Right cardiac atrium (tissue), 5 donors: ENCODE results near the gene FRMD8. TPM values are rescaled to one million over a fixed set of nuclear protein-coding genes. Genes with fewer than 3 reads are reported as not detected.

Source experiments
- ATAC-seq, 2 donors: fragments of 200-7000 bp; cut with Tn5 transposase; one replicate each; pipeline versions ENCODE4 v1.8.0 to v1.9.1; 2020; ENCODE audit warnings: moderate library complexity in 2 of 2, mild to moderate bottlenecking in 1 of 2
- DNase-seq, 3 donors: peaks; one replicate each; pipeline ENCODE4 v3.0.0-alpha.2; 2020
- H3K27ac ChIP-seq: one replicate; pipeline ENCODE4 v1.5.1; 2013; ENCODE audit warnings: mild to moderate bottlenecking, low read length, control low read depth, moderate library complexity
- H3K27me3 ChIP-seq: one replicate; pipeline ENCODE4 v1.6.1; 2013; ENCODE audit not compliant: control insufficient read depth, insufficient read depth
- H3K4me1 ChIP-seq: one replicate; pipeline ENCODE4 v1.6.1; 2013; ENCODE audit warnings: low read length; ENCODE audit not compliant: control insufficient read depth, insufficient read depth
- H3K4me3 ChIP-seq: one replicate; pipeline ENCODE4 v1.5.1; 2013; ENCODE audit warnings: low read length, control low read depth
- H3K9me3 ChIP-seq: one replicate; pipeline ENCODE4 v1.6.1; 2013; ENCODE audit warnings: low read length; ENCODE audit not compliant: control insufficient read depth
- WGBS: extraction: QIAGEN DNeasy Blood & Tissue Kit; methylation state at CpG from one replicate; pipeline ENCODE4 v1.1.7; 2013; 5-methylcytosine and 5-hydroxymethylcytosine counted together
- intact Hi-C, 4 donors: fragments of 100-400 bp; cut with DNase I; formaldehyde crosslinking; loops; one replicate each; pipeline versions ENCODE4 v1.11.0 to v1.14.0; 2022 to 2023
- polyA plus RNA-seq: library from polyadenylated mRNA; stranded (reverse); fragments of 200-250 nt; gene quantifications from one replicate; pipeline ENCODE4 v1.2.3, GENCODE V29; 2013
- total RNA-seq, 4 donors: library from RNA; stranded (reverse); fragmentation: NEBNext Ultra II Directional; extraction: Animal tissue kit (Norgen Biotek cat#: 25700); gene quantifications; one replicate each; pipeline ENCODE4 v1.2.1, GENCODE V29; 2021
- donor health status: healthy with polysubstance abuse.
- donor health status: DM: no; HTN: yes; CAD: no.
- donor health status: DM: no; HTN: no; CAD: no.
- donor health status: DM: no; HTN: yes; CAD: no; lungs with severe emphysema.
- donor health status: DM: yes; HTN: yes; CAD: no.

Gene FRMD8
- total and polyA plus RNA-seq, 5 donors, result 9.3 to 16.1 (median 12.7) TPM

DNA sequence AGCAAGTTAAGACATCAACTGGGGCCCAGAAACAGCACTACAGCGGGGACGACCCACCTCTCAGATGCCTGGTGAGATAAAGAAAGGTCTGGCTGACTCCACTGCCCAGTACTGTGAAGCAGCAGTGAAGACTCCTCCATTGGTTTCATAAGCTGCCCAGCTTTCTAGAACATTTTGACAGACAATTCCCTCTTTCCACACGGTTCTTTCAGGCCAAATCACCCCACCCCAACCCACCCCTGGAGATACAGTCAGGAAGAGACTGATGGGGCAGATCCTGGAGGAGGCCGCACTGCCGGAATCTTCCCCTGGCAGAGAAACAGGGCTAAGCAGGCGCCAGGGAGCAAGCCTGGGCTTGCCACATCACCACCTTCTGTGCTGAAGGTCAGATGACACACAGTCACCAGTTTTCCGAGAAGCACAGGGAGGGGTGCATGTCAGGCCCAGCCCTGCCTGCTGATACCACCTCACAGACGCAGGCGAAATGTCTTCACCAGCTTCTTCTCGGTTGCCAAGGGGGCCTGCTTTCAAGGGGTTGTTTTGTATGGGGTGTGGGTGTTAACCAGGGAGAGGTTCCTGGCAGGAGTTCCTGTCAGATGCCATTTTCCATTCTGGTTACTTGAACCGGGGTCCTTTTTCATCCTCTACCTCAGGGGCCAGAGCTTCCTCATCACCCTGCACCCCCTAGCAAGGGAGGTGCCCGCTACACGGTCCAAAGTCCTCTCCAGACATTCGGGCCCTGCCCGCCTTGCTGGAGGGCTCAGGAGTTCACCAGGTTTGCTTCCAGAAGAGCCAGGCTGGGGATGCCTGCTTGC lies 34.7 kb downstream of the FRMD8 start:
- Histone ChIP-seq H3K27ac (peak overlapping the region; percentile 95), H3K4me1 (peaks cover 14% of the 10 kb centered on the region), H3K4me3 (peak overlapping the region; percentile 83), H3K9me3 (no peaks in the 10 kb centered on the region), H3K27me3 (no peaks in the 10 kb centered on the region)
- DNase-seq, result peak; percentile 94 to 97 (median 96)
- peak; percentile 62 to 63 for ATAC-seq
- intact Hi-C loops, result loop anchor here in 1 of 4 donors (5.0 kb wide), 1 partner anchor 76 kb away; the partner anchor contains the start of gene MALAT1
- 3% methylated on average over 15 of the region's 15 CpGs for WGBS

DNA sequence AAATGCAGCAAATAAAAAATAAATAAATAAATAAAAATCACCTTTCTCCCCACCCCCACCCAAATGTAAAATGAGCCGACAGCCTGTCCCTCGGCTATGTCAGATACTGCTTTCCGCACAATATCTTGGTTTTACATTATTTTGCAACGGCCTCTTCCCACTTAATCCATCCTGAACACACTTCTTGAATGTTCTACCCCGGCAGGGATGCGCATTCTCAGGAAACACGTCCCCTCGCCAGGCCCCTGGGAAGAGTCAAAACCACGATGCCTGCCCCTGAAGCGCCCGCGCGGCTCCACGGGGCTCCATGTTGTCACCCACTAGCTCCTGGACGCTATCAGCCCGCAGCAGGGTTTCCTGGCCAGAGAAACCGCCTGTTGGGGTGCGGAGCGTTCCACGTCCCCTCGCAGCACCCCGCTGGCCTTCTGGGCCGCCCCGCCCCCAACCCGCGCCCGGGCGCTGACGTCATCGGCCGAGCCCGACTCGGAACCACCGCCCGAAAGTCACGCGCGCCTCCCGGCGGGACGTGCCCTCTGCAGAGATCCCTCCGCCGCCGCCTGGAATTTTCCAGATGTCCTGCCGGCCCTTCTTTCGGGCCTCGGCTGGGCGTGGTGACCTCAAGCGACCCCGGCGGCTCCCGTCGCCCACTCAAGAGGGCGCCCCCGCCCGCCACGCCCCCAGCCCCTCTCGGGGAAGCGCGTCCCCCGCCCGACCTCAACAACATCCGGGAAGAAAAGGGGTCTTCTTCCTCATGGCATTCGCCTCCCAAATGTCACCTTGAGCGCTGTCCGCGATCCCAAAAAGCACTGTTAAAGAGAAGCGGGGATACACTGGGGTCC lies 35.6 kb downstream of the FRMD8 start:
- under 1% methylated on average over 68 of the region's 68 CpGs for WGBS
- ATAC-seq (peak; percentile 54 to 59), DNase-seq (peak; percentile 99 to 100 (median 99))
- Histone ChIP-seq H3K27me3 (no peaks in the 10 kb centered on the region), H3K4me1 (peaks cover 13% of the 10 kb centered on the region), H3K9me3 (no peaks in the 10 kb centered on the region), H3K4me3 (peak overlapping the region; percentile 83), H3K27ac (peak overlapping the region; percentile 98)
- intact Hi-C loops, result loop anchor here in 2 of 4 donors (2.0 to 5.0 kb wide), 2 partner anchors 75 to 77 kb away; partner anchors contain the start of gene MALAT1 (in 2 of the 2)

DNA sequence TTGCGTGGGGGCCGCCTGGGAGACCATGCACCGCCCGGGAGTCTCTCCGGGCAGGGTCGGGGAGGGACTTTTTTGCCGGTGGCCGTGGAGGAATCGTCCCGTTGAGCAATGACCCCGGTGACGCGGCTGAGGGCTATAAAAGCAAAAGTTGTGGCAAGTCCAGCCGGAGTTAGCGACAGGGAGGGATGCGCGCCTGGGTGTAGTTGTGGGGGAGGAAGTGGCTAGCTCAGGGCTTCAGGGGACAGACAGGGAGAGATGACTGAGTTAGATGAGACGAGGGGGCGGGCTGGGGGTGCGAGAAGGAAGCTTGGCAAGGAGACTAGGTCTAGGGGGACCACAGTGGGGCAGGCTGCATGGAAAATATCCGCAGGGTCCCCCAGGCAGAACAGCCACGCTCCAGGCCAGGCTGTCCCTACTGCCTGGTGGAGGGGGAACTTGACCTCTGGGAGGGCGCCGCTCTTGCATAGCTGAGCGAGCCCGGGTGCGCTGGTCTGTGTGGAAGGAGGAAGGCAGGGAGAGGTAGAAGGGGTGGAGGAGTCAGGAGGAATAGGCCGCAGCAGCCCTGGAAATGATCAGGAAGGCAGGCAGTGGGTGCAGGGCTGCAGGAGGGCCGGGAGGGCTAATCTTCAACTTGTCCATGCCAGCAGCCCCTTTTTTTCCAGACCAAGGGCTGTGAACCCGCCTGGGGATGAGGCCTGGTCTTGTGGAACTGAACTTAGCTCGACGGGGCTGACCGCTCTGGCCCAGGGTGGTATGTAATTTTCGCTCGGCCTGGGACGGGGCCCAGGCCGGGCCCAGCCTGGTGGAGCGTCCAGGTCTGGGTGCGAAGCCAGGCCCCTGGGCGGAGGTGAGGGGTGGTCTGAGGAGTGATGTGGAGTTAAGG lies 36.4 kb downstream of the FRMD8 start, which contains the start of gene NEAT1:
TSS of gene NEAT1 (plus strand) at position 166 of the 883 bp plus-strand sequence.
- H3K4me3 ChIP-seq, result peak within 1 kb of the TSS; percentile 83
- DNase-seq, result peak; percentile 95 to 97 (median 97)
- H3K27me3 ChIP-seq, result no peaks in the 10 kb centered on the region
- WGBS, result under 1% methylated on average over 40 of the region's 40 CpGs
- H3K4me1 ChIP-seq, result peaks cover 9% of the 10 kb centered on the region
- peak within 1 kb of the TSS; percentile 98 for H3K27ac ChIP-seq
- ATAC-seq, result peak; percentile 34 to 48
- H3K9me3 ChIP-seq, result no peaks in the 10 kb centered on the region
- intact Hi-C loops, result loop anchor here in 2 of 4 donors (2.0 to 5.0 kb wide), 2 partner anchors 74 to 76 kb away; partner anchors contain the start of gene MALAT1 (in 2 of the 2)

DNA sequence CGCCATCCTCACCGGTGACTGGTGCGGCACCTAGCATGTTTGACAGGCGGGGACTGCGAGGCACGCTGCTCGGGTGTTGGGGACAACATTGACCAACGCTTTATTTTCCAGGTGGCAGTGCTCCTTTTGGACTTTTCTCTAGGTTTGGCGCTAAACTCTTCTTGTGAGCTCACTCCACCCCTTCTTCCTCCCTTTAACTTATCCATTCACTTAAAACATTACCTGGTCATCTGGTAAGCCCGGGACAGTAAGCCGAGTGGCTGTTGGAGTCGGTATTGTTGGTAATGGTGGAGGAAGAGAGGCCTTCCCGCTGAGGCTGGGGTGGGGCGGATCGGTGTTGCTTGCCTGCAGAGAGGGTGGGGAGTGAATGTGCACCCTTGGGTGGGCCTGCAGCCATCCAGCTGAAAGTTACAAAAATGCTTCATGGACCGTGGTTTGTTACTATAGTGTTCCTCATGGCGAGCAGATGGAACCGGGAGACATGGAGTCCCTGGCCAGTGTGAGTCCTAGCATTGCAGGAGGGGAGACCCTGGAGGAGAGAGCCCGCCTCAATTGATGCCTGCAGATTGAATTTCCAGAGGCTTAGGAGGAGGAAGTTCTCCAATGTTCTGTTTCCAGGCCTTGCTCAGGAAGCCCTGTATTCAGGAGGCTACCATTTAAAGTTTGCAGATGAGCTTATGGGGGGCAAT lies 37.2 kb downstream of the FRMD8 start:
- H3K27me3 ChIP-seq, result no peaks in the 10 kb centered on the region

DNA sequence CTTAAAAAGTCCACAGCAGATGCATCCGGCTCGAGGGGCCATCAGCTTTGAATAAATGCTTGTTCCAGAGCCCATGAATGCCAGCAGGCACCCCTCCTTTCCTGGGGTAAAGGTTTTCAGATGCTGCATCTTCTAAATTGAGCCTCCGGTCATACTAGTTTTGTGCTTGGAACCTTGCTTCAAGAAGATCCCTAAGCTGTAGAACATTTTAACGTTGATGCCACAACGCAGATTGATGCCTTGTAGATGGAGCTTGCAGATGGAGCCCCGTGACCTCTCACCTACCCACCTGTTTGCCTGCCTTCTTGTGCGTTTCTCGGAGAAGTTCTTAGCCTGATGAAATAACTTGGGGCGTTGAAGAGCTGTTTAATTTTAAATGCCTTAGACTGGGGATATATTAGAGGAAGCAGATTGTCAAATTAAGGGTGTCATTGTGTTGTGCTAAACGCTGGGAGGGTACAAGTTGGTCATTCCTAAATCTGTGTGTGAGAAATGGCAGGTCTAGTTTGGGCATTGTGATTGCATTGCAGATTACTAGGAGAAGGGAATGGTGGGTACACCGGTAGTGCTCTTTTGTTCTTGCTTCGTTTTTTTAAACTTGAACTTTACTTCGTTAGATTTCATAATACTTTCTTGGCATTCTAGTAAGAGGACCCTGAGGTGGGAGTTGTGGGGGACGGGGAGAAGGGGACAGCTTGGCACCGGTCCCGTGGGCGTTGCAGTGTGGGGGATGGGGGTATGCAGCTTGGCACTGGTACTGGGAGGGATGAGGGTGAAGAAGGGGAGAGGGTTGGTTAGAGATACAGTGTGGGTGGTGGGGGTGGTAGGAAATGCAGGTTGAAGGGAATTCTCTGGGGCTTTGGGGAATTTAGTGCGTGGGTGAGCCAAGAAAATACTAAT lies 38.0 kb downstream of the FRMD8 start:
- WGBS, result under 1% methylated on average over 18 of the region's 18 CpGs
- intact Hi-C loops, result loop anchor here in 2 of 4 donors (5.0 kb wide), 2 partner anchors 73 to 78 kb away; partner anchors contain the start of gene MALAT1 (in 1 of the 2)
- Histone ChIP-seq H3K4me1 (peaks cover 7% of the 10 kb centered on the region), H3K27me3 (no peaks in the 10 kb centered on the region), H3K4me3 (peak overlapping the region; percentile 83), H3K9me3 (no peaks in the 10 kb centered on the region), H3K27ac (peak overlapping the region; percentile 98)
- DNase-seq, result peak; percentile 53 to 87 (median 82)
- no peak for ATAC-seq

More for the DNA sequence above, 37.2 kb downstream of the FRMD8 start:
- WGBS, result under 1% methylated on average over 19 of the region's 19 CpGs
- DNase-seq (peak; percentile 37 to 62 (median 61)), ATAC-seq (no peak)
- Histone ChIP-seq H3K4me1 (peaks cover 8% of the 10 kb centered on the region), H3K27ac (peak overlapping the region; percentile 98), H3K4me3 (peak overlapping the region; percentile 83), H3K9me3 (no peaks in the 10 kb centered on the region)
- intact Hi-C loops, result loop anchor here in 2 of 4 donors (2.0 to 5.0 kb wide), 2 partner anchors 74 to 75 kb away; partner anchors contain the start of gene MALAT1 (in 2 of the 2)

DNA sequence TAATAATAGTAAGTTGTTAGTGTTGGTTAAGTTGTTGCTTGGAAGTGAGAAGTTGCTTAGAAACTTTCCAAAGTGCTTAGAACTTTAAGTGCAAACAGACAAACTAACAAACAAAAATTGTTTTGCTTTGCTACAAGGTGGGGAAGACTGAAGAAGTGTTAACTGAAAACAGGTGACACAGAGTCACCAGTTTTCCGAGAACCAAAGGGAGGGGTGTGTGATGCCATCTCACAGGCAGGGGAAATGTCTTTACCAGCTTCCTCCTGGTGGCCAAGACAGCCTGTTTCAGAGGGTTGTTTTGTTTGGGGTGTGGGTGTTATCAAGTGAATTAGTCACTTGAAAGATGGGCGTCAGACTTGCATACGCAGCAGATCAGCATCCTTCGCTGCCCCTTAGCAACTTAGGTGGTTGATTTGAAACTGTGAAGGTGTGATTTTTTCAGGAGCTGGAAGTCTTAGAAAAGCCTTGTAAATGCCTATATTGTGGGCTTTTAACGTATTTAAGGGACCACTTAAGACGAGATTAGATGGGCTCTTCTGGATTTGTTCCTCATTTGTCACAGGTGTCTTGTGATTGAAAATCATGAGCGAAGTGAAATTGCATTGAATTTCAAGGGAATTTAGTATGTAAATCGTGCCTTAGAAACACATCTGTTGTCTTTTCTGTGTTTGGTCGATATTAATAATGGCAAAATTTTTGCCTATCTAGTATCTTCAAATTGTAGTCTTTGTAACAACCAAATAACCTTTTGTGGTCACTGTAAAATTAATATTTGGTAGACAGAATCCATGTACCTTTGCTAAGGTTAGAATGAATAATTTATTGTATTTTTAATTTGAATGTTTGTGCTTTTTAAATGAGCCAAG lies 38.9 kb downstream of the FRMD8 start:
- under 1% methylated on average over 9 of the region's 9 CpGs for WGBS
- Histone ChIP-seq H3K4me1 (peaks cover 8% of the 10 kb centered on the region), H3K9me3 (no peaks in the 10 kb centered on the region), H3K27ac (peak overlapping the region; percentile 98), H3K4me3 (peak overlapping the region; percentile 83), H3K27me3 (no peaks in the 10 kb centered on the region)
- ATAC-seq (no peak), DNase-seq (peak in 2 of 3 donors; percentile 19 to 44)
- intact Hi-C loops, result loop anchor here in 1 of 4 donors (5.0 kb wide), 1 partner anchor 77 kb away; no protein-coding TSS in a partner anchor

DNA sequence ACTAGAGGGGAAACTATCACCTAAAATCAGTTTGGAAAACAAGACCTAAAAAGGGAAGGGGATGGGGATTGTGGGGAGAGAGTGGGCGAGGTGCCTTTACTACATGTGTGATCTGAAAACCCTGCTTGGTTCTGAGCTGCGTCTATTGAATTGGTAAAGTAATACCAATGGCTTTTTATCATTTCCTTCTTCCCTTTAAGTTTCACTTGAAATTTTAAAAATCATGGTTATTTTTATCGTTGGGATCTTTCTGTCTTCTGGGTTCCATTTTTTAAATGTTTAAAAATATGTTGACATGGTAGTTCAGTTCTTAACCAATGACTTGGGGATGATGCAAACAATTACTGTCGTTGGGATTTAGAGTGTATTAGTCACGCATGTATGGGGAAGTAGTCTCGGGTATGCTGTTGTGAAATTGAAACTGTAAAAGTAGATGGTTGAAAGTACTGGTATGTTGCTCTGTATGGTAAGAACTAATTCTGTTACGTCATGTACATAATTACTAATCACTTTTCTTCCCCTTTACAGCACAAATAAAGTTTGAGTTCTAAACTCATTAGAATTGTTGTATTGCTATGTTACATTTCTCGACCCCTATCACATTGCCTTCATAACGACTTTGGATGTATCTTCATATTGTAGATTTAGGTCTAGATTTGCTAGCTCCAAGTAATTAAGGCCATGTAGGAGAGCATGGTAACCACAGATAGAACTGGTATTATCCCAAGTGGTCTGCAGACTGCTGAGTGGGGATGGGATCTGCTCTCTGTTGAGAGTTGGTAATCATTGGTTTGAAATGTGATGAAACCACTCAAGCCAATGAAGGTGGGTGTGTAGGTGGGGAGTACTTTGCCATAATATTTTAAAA lies 39.8 kb downstream of the FRMD8 start:
- intact Hi-C loops, result loop anchor here in 1 of 4 donors (5.0 kb wide), 1 partner anchor 76 kb away; no protein-coding TSS in a partner anchor
- peak overlapping the region; percentile 65 for H3K27ac ChIP-seq
- H3K9me3 ChIP-seq, result no peaks in the 10 kb centered on the region
- no peak for ATAC-seq
- DNase-seq, result no peak
- no peaks in the 10 kb centered on the region for H3K27me3 ChIP-seq
- peaks cover 8% of the 10 kb centered on the region for H3K4me1 ChIP-seq
- peak overlapping the region; percentile 83 for H3K4me3 ChIP-seq
- WGBS, result under 1% methylated on average over 9 of the region's 9 CpGs
